ENCODE measurements around the gene CBR1.

The CBR1 gene

DNA sequence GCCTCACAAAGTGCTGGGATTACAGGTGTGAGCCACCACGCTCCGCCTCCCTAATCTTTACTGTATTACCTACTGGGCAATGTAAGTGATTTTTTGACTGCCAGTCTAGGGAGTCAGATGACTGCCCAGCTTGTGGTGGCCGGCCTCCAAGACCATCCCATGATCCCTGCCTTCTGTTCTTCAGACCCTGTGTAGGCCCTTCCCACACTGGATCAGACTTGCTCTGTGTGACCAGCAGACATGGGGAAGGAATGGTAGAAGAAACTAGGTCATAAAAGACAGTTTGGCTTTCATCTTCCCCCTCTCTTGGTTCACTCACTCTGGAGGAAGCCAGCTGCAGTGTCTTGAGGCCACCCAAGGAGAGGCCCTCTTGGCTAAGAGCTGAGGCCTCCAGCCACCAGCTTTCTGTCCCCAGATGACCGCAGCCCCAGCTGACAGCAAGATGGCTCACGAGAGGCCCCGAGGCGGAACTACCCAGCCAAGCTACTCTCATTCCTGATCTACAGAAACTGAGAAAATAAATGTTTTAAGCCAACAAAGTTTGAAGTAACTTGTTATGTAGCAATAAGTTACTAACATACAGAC is 50.6 kb downstream of the CBR1 start:
- DNase-seq: no peak

All from CD4-positive, alpha-beta T cell treated with Interleukin-21 for 1 hour (primary cell).